Measurements from ENCODE around the gene TMEM256. TPM values are rescaled to one million over a fixed set of nuclear protein-coding genes. Genes with fewer than 3 reads are reported as not detected.
A peak's percentile ranks its signal among the peaks of the same experiment; 100 is the strongest.

The TMEM256 gene
- total RNA-seq, 1 donor from 2014 or later = 67.8 TPM

GRCh38 chr17:7388856-7389255 is 15.0 kb downstream of the TMEM256 start:
- no peak for DNase-seq
- Histone ChIP-seq H3K36me3 (peaks cover 42% of the 10 kb centered on the region), H3K4me3 (no peak overlapping the region), H3K27ac (replicated peaks) (no peak overlapping the region), H3K4me1 (peaks cover 34% of the 10 kb centered on the region), H3K9me3 (replicated peaks) (no peaks in the 10 kb centered on the region), H3K27me3 (ENCODE audit: low read depth) (no peaks in the 10 kb centered on the region)
- TF ChIP-seq CTCF (IDR thresholded peaks at IDR 0.05; ENCODE audit: borderline replicate concordance) = no peak
- intact Hi-C loops (cut with micrococcal nuclease) = no loop called here

GRCh38 chr17:7384489-7385081 is 19.3 kb downstream of the TMEM256 start:
- Histone ChIP-seq H3K4me1 (peaks cover 35% of the 10 kb centered on the region), H3K4me3 (peak overlapping the region; percentile 64)
- no peak for DNase-seq

DNA sequence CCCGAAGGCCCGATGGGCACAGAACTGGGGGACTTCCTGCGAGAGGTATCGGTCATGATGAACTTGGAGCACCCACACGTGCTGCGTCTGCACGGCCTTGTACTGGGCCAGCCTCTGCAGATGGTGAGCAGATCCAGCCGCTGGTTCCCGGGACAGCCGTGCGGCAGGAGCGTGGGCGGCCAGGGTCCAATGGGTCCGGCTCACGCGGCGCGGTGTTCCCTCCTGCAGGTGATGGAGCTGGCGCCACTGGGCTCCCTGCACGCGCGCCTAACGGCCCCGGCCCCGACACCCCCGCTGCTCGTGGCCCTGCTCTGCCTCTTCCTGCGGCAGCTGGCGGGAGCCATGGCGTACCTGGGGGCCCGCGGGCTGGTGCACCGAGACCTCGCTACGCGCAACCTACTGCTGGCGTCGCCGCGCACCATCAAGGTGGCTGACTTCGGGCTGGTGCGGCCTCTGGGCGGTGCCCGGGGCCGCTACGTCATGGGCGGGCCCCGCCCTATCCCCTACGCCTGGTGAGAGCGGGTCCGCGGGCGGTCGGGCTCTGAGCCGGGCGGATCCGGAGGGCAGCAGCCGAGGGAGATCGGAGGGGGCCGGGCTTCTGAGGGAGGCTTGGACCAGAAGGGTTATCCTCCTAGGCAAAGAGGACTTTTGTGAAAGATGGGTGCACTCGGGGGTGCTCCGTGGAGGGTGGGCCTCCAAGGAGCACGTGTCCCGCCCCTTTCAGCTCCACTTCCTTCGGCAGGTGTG is 20.0 kb downstream of the TMEM256 start:
- TF ChIP-seq CTCF (IDR thresholded peaks at IDR 0.05; ENCODE audit: borderline replicate concordance) = no peak
- intact Hi-C loops (cut with micrococcal nuclease) = no loop called here
- peak; percentile 32 for DNase-seq
- peaks cover 20% of the 10 kb centered on the region for H3K27me3 ChIP-seq (ENCODE audit: low read depth)
- no peak overlapping the region for H3K27ac ChIP-seq (replicated peaks)
- H3K9me3 ChIP-seq (replicated peaks) = no peaks in the 10 kb centered on the region
- H3K36me3 ChIP-seq = peaks cover 10% of the 10 kb centered on the region
- peaks cover 35% of the 10 kb centered on the region for H3K4me1 ChIP-seq
- peak overlapping the region; percentile 64 for H3K4me3 ChIP-seq

More at GRCh38 chr17:7384489-7385081, 19.3 kb downstream of the TMEM256 start:
- no peak overlapping the region for H3K27ac ChIP-seq (replicated peaks)
- H3K9me3 ChIP-seq (replicated peaks) = no peaks in the 10 kb centered on the region
- peaks cover 18% of the 10 kb centered on the region for H3K27me3 ChIP-seq (ENCODE audit: low read depth)
- TF ChIP-seq CTCF (IDR thresholded peaks at IDR 0.05; ENCODE audit: borderline replicate concordance) = no peak
- intact Hi-C loops (cut with micrococcal nuclease) = no loop called here
- H3K36me3 ChIP-seq = peaks cover 17% of the 10 kb centered on the region

GRCh38 chr17:7383371-7383741 is 20.5 kb downstream of the TMEM256 start:
- peaks cover 35% of the 10 kb centered on the region for H3K4me1 ChIP-seq
- DNase-seq = no peak
- no peak for TF ChIP-seq CTCF (IDR thresholded peaks at IDR 0.05; ENCODE audit: borderline replicate concordance)
- intact Hi-C loops (cut with micrococcal nuclease) = no loop called here
- H3K9me3 ChIP-seq (replicated peaks) = no peaks in the 10 kb centered on the region
- H3K27me3 ChIP-seq (ENCODE audit: low read depth) = peaks cover 20% of the 10 kb centered on the region
- peaks cover 4% of the 10 kb centered on the region for H3K36me3 ChIP-seq
- no peak overlapping the region for H3K27ac ChIP-seq (replicated peaks)
- H3K4me3 ChIP-seq = peak overlapping the region; percentile 64

- no peak overlapping the region for H3K4me3 ChIP-seq
- intact Hi-C loops (cut with micrococcal nuclease) = no loop called here
- peaks cover 20% of the 10 kb centered on the region for H3K27me3 ChIP-seq (ENCODE audit: low read depth)
- no peak for TF ChIP-seq CTCF (IDR thresholded peaks at IDR 0.05; ENCODE audit: borderline replicate concordance)
- H3K4me1 ChIP-seq = peaks cover 35% of the 10 kb centered on the region
- no peak for DNase-seq
- no peaks in the 10 kb centered on the region for H3K36me3 ChIP-seq
- H3K9me3 ChIP-seq (replicated peaks) = no peaks in the 10 kb centered on the region
- no peak overlapping the region for H3K27ac ChIP-seq (replicated peaks)
Observed at GRCh38 chr17:7382901-7383300, 21.0 kb downstream of the TMEM256 start.
